Keratinocyte (primary cell): Measurements from ENCODE around the gene SF3B2. TPM values are rescaled to one million over a fixed set of nuclear protein-coding genes. Genes with fewer than 3 reads are reported as not detected.

Experiments
- DNase-seq: peaks from one replicate; pipeline ENCODE4 v3.0.0-alpha.2; 2011; ENCODE audit warnings: low read depth, missing footprints, low spot score
- FAIRE-seq: peaks from 2 replicates; lab custom pipeline; 2011; peaks lifted over from hg19 to GRCh38; lab: Jason Lieb, UNC
- H2AFZ ChIP-seq: 2 replicates; pipeline ENCODE4 v1.6.0; 2012; ENCODE audit warnings: low read length, control low read depth, inconsistent platforms; ENCODE audit not compliant: control insufficient read depth
- H3K27ac ChIP-seq: 2 replicates; pipeline ENCODE4 v1.5.1; 2011; ENCODE audit warnings: low read length; ENCODE audit not compliant: control insufficient read depth, insufficient read depth
- H3K27me3 ChIP-seq: 3 replicates; pipeline ENCODE4 v1.6.0; 2011; ENCODE audit warnings: low read length; ENCODE audit not compliant: control insufficient read depth, insufficient read depth; ENCODE audit errors: extremely low read depth
- H3K36me3 ChIP-seq, 2 experiments: 2 replicates in 1 of 2; 3 replicates in 1 of 2; pipeline ENCODE4 v1.5.1; 2011; ENCODE audit warnings: low read length in 2 of 2, mild to moderate bottlenecking in 1 of 2; ENCODE audit not compliant: control insufficient read depth in 2 of 2, insufficient read depth in 2 of 2; ENCODE audit errors: extremely low read depth in 1 of 2
- H3K4me1 ChIP-seq: 3 replicates; pipeline ENCODE4 v1.5.1; 2011; ENCODE audit warnings: low read length; ENCODE audit not compliant: control insufficient read depth, insufficient read depth; ENCODE audit errors: extremely low read depth
- H3K4me2 ChIP-seq: 3 replicates; pipeline ENCODE4 v1.6.0; 2011; ENCODE audit warnings: low read depth, low read length; ENCODE audit not compliant: control insufficient read depth, insufficient read depth; ENCODE audit errors: extremely low read depth
- H3K4me3 ChIP-seq, 3 experiments: fragments of 200-600 bp in 1 of 3; sonication (generic) in 1 of 3; 2 replicates in 2 of 3; 3 replicates in 1 of 3; pipeline ENCODE4 v1.5.1; 2011 to 2016; ENCODE audit warnings: low read length in 3 of 3, mild to moderate bottlenecking in 3 of 3, control low read depth in 2 of 3, inconsistent platforms in 1 of 3, low read depth in 1 of 3, mixed read lengths in 1 of 3, mixed run types in 1 of 3, moderate library complexity in 1 of 3; ENCODE audit not compliant: control insufficient read depth in 2 of 3, insufficient read depth in 2 of 3; ENCODE audit errors: extremely low read depth in 1 of 3
- H3K79me2 ChIP-seq: 2 replicates; pipeline ENCODE4 v1.6.0; 2012; ENCODE audit warnings: low read length; ENCODE audit not compliant: control insufficient read depth, insufficient read depth
- H3K9ac ChIP-seq: 3 replicates; pipeline ENCODE4 v1.6.0; 2011; ENCODE audit warnings: low read length; ENCODE audit not compliant: control insufficient read depth, insufficient read depth; ENCODE audit errors: extremely low read depth
- H3K9me1 ChIP-seq: 3 replicates; pipeline ENCODE4 v1.6.0; 2011; ENCODE audit warnings: low read length; ENCODE audit not compliant: control insufficient read depth, insufficient read depth; ENCODE audit errors: extremely low read depth
- H3K9me3 ChIP-seq: 2 replicates; pipeline ENCODE4 v1.5.1; 2012; ENCODE audit warnings: low read depth, low read length; ENCODE audit not compliant: control insufficient read depth
- H4K20me1 ChIP-seq: 3 replicates; pipeline ENCODE4 v1.6.0; 2011; ENCODE audit warnings: low read length; ENCODE audit not compliant: control insufficient read depth, insufficient read depth; ENCODE audit errors: extremely low read depth
- CTCF ChIP-seq, 3 experiments: IDR thresholded peaks in 1 of 3; conservative IDR thresholded peaks in 1 of 3; optimal IDR thresholded peaks in 1 of 3; 2 replicates in 2 of 3; 3 replicates in 1 of 3; pipeline versions ENCODE3 to v1.5.1; 2011; ENCODE audit warnings: low read length in 3 of 3, mild to moderate bottlenecking in 3 of 3, moderate library complexity in 2 of 3, control low read depth in 1 of 3, inconsistent platforms in 1 of 3; ENCODE audit not compliant: insufficient read depth in 2 of 3; ENCODE audit errors: extremely low read depth in 1 of 3
- EZH2 ChIP-seq: IDR thresholded peaks from one replicate; pipeline ENCODE4 v1.6.1; 2012; ENCODE audit warnings: inconsistent platforms, mild to moderate bottlenecking, low read length, moderate library complexity
- dilution Hi-C: fragments of 300-500 bp; cut with MboI; formaldehyde crosslinking; loops from one replicate; pipeline ENCODE4 v1.7.0; 2020; ENCODE audit warnings: low sequenced_read_pairs; ENCODE audit not compliant: extremely low pct_ligation_motif_present
- polyA plus RNA-seq, 5 experiments: library from polyadenylated mRNA; depleted of rRNA in 3 of 5; stranded (reverse) in 3 of 5; stranded (forward) in 1 of 5; unstranded in 1 of 5; fragments of >200 nt; gene quantifications; 1 replicate in 1 of 5; 2 replicates in 3 of 5; 3 replicates in 1 of 5; pipeline versions ENCODE4 v1.2.1 to v1.2.3, GENCODE V29; 2011 to 2012; ENCODE audit warnings: missing spikeins in 2 of 5, low read depth in 1 of 5, low replicate concordance in 1 of 5

The SF3B2 gene
- polyA plus RNA-seq, 1 donor (not counting 4 experiments of a cell fraction or from before 2014, with no cell fraction given): 73.0 TPM

GRCh38 chr11:66111158-66111557 lies 59.0 kb downstream of the SF3B2 start:
- Histone ChIP-seq H3K9me3 (no peaks in the 10 kb centered on the region), H3K79me2 (peaks cover 45% of the 10 kb centered on the region), H3K9ac (no peak overlapping the region), H3K27me3 (no peaks in the 10 kb centered on the region), H3K4me1 (peaks cover 45% of the 10 kb centered on the region), H3K36me3 (peaks cover 0 to 3% of the 10 kb centered on the region in 2 experiments), H3K4me2 (no peak overlapping the region), H3K27ac (peak overlapping the region; percentile 88), H3K4me3 (no peak overlapping the region), H3K9me1 (no peaks in the 10 kb centered on the region), H4K20me1 (no peaks in the 10 kb centered on the region), H2AFZ (no peak overlapping the region)
- DNase-seq: no peak
- TF ChIP-seq CTCF (optimal IDR thresholded peaks at IDR 0.05 in 1 of 3, IDR thresholded peaks at IDR 0.05 in 1 of 3, conservative IDR thresholded peaks at IDR 0.05 in 1 of 3; ENCODE audit: extremely low read depth in 1 of 3, insufficient read depth in 2 of 3, low read length in 3 of 3) (no peak), EZH2 (no peak)
- no peak for FAIRE-seq
- dilution Hi-C loops: no loop called here

- FAIRE-seq (no peak), DNase-seq (no peak)
- Histone ChIP-seq H3K36me3 (peaks cover 0 to 2% of the 10 kb centered on the region in 2 experiments), H3K9me1 (no peaks in the 10 kb centered on the region), H3K4me1 (peaks cover 40% of the 10 kb centered on the region), H4K20me1 (no peaks in the 10 kb centered on the region), H3K27ac (peak overlapping the region; percentile 88), H3K9ac (peak overlapping the region; percentile 43), H3K27me3 (no peaks in the 10 kb centered on the region), H2AFZ (no peak overlapping the region), H3K9me3 (no peaks in the 10 kb centered on the region), H3K79me2 (peaks cover 50% of the 10 kb centered on the region), H3K4me3 (peak overlapping the region in 2 of 3 experiments; percentile 9 to 12), H3K4me2 (peak overlapping the region; percentile 95)
- TF ChIP-seq EZH2 (no peak), CTCF (optimal IDR thresholded peaks at IDR 0.05 in 1 of 3, IDR thresholded peaks at IDR 0.05 in 1 of 3, conservative IDR thresholded peaks at IDR 0.05 in 1 of 3; ENCODE audit: extremely low read depth in 1 of 3, insufficient read depth in 2 of 3, low read length in 3 of 3) (no peak)
- dilution Hi-C loops: no loop called here
Observed at GRCh38 chr11:66112041-66112491, 59.9 kb downstream of the SF3B2 start.
